Gastroesophageal sphincter (tissue), 4 donors: ENCODE measurements around the gene CDH4. TPM values are rescaled to one million over a fixed set of nuclear protein-coding genes. Genes with fewer than 3 reads are reported as not detected.

Experiments used
- ATAC-seq: fragments of 150-250 bp; one replicate; pipeline ENCODE4 v1.9.1; 2016; ENCODE audit warnings: mild to moderate bottlenecking, moderate library complexity
- H3K27ac ChIP-seq, 4 donors: fragments of 200-600 bp; sonication (generic) in 3 of 4; 1 replicate in 3 of 4; 2 replicates in 1 of 4; pipeline ENCODE4 v1.5.1; 2016 to 2019
- H3K27me3 ChIP-seq: fragments of 200-600 bp; sonication (generic); one replicate; pipeline ENCODE4 v1.5.1; 2019
- H3K36me3 ChIP-seq, 2 donors: fragments of 200-600 bp; sonication (generic); one replicate each; pipeline ENCODE4 v1.5.1; 2019; ENCODE audit warnings: control low read depth in 1 of 2
- H3K4me1 ChIP-seq, 3 donors: fragments of 200-600 bp; sonication (generic); 1 replicate in 2 of 3; 2 replicates in 1 of 3; pipeline ENCODE4 v1.5.1; 2016 to 2019; ENCODE audit warnings: control low read depth in 2 of 3
- H3K4me3 ChIP-seq, 2 donors: fragments of 200-600 bp; sonication (generic); one replicate each; pipeline ENCODE4 v1.5.1; 2019; ENCODE audit warnings: mild to moderate bottlenecking in 1 of 2, moderate library complexity in 1 of 2
- H3K9me3 ChIP-seq, 3 donors: fragments of 200-600 bp; sonication (generic); one replicate each; pipeline ENCODE4 v1.5.1; 2017 to 2019; ENCODE audit warnings: control low read depth in 2 of 3
- EP300 ChIP-seq: sonication (generic); formaldehyde crosslinking; IDR thresholded peaks from one replicate; pipeline ENCODE4 v1.6.1; 2017; ENCODE audit warnings: antibody characterized with exemption, mild to moderate bottlenecking
- POLR2A ChIP-seq, 2 donors: fragments of 450-650 bp; IDR thresholded peaks; one replicate each; pipeline ENCODE4 v1.6.1; 2017; ENCODE audit warnings: antibody characterized with exemption in 2 of 2, mild to moderate bottlenecking in 2 of 2, moderate library complexity in 1 of 2
- POLR2AphosphoS5 ChIP-seq: sonication (generic); formaldehyde crosslinking; IDR thresholded peaks from one replicate; pipeline ENCODE4 v1.6.1; 2017; ENCODE audit warnings: antibody characterized with exemption
- WGBS, 2 donors: methylation state at CpG; one replicate each; pipeline ENCODE4 v1.1.5; 2018; ENCODE audit warnings: low coverage in 1 of 2; 5-methylcytosine and 5-hydroxymethylcytosine counted together
- total RNA-seq, 4 donors: library from RNA; depleted of rRNA; stranded (reverse); fragments of >200 nt; gene quantifications; one replicate each; pipeline ENCODE4 v1.1.0, GENCODE V29; 2016
- TF ChIP-seq, protein P1 (sequence below), 4 experiments: fragments of 200-600 bp in 2 of 4; fragments of 450-650 bp in 2 of 4; sonication (generic) in 1 of 4; IDR thresholded peaks; one replicate each; pipeline ENCODE4 v1.5.1; 2017 to 2019; ENCODE audit warnings: antibody characterized with exemption in 4 of 4, mild to moderate bottlenecking in 2 of 4, moderate library complexity in 2 of 4

Gene CDH4
- total RNA-seq, 4 donors from 2014 or later, result under 0.01 to 1.5 (median 0.42) TPM; not detected in 1

DNA sequence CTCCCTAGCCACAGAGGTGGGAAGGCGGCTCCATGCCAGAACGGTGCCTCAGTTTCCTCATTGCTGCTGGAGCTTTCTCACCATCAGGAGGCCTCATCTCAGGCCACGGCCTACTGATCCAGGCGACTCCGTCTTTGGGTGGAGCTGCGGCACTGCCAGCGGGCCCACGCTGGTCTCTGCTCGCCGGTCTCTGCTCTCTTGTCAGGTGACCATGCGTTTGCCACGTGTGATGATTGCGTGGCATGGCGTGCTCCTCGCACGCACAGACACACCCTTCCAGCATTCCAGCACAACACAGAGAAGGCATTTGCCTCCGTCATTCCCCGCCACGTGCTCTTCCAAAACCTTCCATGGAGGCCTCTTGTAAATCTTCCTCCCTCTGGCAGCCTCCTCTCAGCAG lies 271.1 kb downstream of the CDH4 start:
- 87 to 90% methylated on average over 10 to 19 of the region's 19 CpGs for WGBS, 2 donors
- H3K27ac ChIP-seq, result no peak overlapping the region
- no peaks in the 10 kb centered on the region for H3K4me1 ChIP-seq
- no peaks in the 10 kb centered on the region for H3K9me3 ChIP-seq
- H3K4me3 ChIP-seq, result no peak overlapping the region
- H3K27me3 ChIP-seq, result peaks cover 86% of the 10 kb centered on the region
- no peak for TF ChIP-seq POLR2A (IDR thresholded peaks at IDR 0.05)
- TF ChIP-seq EP300, result no peak
- no peak for ATAC-seq
- no peaks in the 10 kb centered on the region for H3K36me3 ChIP-seq

DNA sequence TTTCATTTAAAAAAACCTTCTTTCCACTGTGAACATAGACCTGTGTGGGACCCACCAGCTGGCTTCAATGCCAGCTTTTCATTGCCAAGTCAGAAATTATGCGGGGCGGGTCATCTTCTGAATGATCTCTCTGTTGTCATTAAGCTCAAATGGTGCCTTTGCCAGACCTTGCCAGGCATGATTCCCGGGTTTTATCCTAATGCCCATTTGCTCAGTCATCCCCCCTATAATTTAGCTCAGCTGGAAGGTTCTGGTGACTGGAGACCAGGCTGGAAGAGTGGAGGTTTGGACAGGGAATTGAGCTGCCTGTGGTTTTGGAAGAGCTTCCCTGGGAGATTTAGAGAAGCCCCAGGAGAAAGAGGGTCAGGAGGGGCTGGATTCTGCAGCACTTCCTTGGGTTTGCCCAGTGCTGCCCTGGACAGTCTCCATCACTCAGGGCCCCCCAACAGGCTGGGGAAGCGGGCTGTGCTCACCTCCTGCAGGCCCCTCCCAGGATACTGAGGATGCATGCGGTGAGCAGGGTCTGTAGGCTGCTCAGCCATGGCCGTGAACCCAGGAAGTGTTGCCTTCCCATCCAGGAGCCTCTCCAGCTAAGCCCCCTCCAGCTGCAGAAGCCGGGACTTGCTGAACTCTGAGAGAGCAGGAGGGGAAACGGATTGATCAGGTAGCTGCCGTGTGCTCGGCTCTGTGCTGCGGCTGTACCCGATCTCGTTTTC lies 273.0 kb downstream of the CDH4 start:
- H3K9me3 ChIP-seq, result no peaks in the 10 kb centered on the region
- H3K4me3 ChIP-seq, result no peak overlapping the region
- no peaks in the 10 kb centered on the region for H3K4me1 ChIP-seq
- H3K36me3 ChIP-seq, result no peaks in the 10 kb centered on the region
- H3K27me3 ChIP-seq, result peaks cover 79% of the 10 kb centered on the region
- no peak overlapping the region for H3K27ac ChIP-seq
- no peak for ATAC-seq
- TF ChIP-seq EP300, result no peak
- WGBS, 2 donors, result 58 to 85% methylated on average over 4 to 8 of the region's 13 CpGs

- Histone ChIP-seq H3K27me3 (peaks cover 73% of the 10 kb centered on the region), H3K9me3 (no peaks in the 10 kb centered on the region), H3K4me3 (no peak overlapping the region), H3K4me1 (no peaks in the 10 kb centered on the region), H3K27ac (no peak overlapping the region), H3K36me3 (no peaks in the 10 kb centered on the region)
- TF ChIP-seq POLR2A (IDR thresholded peaks at IDR 0.05) (no peak), POLR2AphosphoS5 (no peak), EP300 (no peak)
- TF ChIP-seq, protein P1, sequence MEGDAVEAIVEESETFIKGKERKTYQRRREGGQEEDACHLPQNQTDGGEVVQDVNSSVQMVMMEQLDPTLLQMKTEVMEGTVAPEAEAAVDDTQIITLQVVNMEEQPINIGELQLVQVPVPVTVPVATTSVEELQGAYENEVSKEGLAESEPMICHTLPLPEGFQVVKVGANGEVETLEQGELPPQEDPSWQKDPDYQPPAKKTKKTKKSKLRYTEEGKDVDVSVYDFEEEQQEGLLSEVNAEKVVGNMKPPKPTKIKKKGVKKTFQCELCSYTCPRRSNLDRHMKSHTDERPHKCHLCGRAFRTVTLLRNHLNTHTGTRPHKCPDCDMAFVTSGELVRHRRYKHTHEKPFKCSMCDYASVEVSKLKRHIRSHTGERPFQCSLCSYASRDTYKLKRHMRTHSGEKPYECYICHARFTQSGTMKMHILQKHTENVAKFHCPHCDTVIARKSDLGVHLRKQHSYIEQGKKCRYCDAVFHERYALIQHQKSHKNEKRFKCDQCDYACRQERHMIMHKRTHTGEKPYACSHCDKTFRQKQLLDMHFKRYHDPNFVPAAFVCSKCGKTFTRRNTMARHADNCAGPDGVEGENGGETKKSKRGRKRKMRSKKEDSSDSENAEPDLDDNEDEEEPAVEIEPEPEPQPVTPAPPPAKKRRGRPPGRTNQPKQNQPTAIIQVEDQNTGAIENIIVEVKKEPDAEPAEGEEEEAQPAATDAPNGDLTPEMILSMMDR (IDR thresholded peaks at IDR 0.05), result no peak
- 40 to 56% methylated on average over 7 to 12 of the region's 21 CpGs for WGBS, 2 donors
- no peak for ATAC-seq
Observed at GRCh38 chr20:61525781-61526431, 273.8 kb downstream of the CDH4 start.

DNA sequence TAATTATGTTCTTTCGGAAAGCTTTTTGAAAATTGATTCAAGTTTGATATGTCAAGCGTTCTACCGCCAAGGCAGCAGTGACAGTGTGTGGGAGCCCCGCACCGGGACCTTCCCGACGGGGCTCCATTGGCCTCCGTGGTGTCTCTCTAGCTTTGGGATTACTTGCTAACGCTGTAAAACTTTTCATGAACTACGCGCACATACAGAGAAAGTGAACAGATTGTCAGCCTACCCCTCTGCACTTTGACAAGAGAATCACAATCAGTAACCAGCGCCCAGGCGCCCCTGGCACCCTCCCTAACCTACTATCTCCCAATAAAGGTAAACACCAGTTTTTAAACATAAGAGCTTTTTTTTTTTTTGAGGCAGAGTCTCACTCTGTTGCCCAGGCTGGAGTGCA lies 274.8 kb downstream of the CDH4 start:
- Histone ChIP-seq H3K9me3 (no peaks in the 10 kb centered on the region), H3K27ac (no peak overlapping the region), H3K4me3 (no peak overlapping the region), H3K4me1 (no peaks in the 10 kb centered on the region), H3K27me3 (peaks cover 69% of the 10 kb centered on the region), H3K36me3 (no peaks in the 10 kb centered on the region)
- TF ChIP-seq, protein P1 (IDR thresholded peaks at IDR 0.05), result no peak
- TF ChIP-seq POLR2A (IDR thresholded peaks at IDR 0.05) (no peak), POLR2AphosphoS5 (no peak), EP300 (no peak)
- ATAC-seq, result no peak
- 85% methylated on average over 12 of the region's 13 CpGs; no CpG with 5 or more reads in 1 of the 2 donors for WGBS, 2 donors

DNA sequence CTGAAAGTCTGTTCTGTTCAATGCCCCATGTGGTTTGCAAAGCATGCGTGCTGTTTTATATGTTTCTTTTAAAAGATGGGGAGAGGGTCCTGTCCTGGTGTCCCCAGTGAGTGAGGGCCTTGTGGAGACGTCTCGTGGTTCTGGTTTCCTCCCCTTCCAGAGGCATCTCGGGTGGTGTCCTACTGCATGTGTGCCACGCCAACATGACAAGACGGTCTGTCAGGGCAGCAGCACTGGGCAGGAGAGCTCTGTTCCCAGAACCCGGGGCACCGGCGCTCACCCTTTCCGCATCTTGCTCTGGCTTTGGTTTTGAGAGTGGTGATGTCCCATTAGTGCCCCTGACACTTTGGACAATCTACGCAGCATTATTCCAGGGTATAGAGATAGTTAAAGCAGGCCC lies 275.6 kb downstream of the CDH4 start:
- ATAC-seq, result no peak
- TF ChIP-seq EP300 (no peak), POLR2AphosphoS5 (no peak), POLR2A (IDR thresholded peaks at IDR 0.05) (no peak)
- TF ChIP-seq, protein P1 (IDR thresholded peaks at IDR 0.05), result no peak
- Histone ChIP-seq H3K36me3 (no peaks in the 10 kb centered on the region), H3K27me3 (peaks cover 62% of the 10 kb centered on the region), H3K9me3 (no peaks in the 10 kb centered on the region), H3K4me1 (no peaks in the 10 kb centered on the region), H3K27ac (no peak overlapping the region), H3K4me3 (no peak overlapping the region)
- WGBS, 2 donors, result 60 to 92% methylated on average over 1 to 2 of the region's 11 CpGs

DNA sequence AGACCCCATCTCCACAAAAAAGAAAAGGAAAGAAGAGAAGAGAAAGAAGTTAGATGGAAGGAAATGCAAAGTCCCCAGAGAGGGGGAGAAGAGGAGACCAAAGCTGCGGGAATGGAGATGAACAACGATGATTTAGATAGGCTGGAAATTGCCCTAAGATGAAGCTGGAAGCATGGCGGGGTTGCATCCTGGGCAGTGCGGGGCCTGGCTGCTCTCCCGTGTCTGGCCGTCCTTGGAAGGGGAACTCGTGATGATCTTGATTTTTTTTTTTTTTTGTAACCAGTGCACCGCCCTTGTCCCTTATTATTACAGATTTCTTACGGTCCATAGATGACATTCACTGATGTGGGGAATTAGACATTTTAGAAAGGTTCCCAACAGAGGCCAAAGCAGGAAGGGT lies 276.5 kb downstream of the CDH4 start:
- H3K9me3 ChIP-seq, result no peaks in the 10 kb centered on the region
- 72 to 82% methylated on average over 5 to 9 of the region's 9 CpGs for WGBS, 2 donors
- TF ChIP-seq, protein P1 (IDR thresholded peaks at IDR 0.05), result no peak
- TF ChIP-seq POLR2A (IDR thresholded peaks at IDR 0.05) (no peak), EP300 (no peak), POLR2AphosphoS5 (no peak)
- no peaks in the 10 kb centered on the region for H3K4me1 ChIP-seq
- no peak overlapping the region for H3K27ac ChIP-seq
- no peaks in the 10 kb centered on the region for H3K36me3 ChIP-seq
- peaks cover 62% of the 10 kb centered on the region for H3K27me3 ChIP-seq
- no peak for ATAC-seq
- H3K4me3 ChIP-seq, result no peak overlapping the region
